H9 (cell line): ENCODE measurements around the gene VKORC1. TPM values are rescaled to one million over a fixed set of nuclear protein-coding genes. Genes with fewer than 3 reads are reported as not detected.
A peak's percentile ranks its signal among the peaks of the same experiment; 100 is the strongest.

ENCODE experiments used
- DNase-seq: peaks from one replicate; pipeline ENCODE4 v3.0.0-alpha.2; 2017
- H2AFZ ChIP-seq: one replicate; pipeline ENCODE4 v1.6.1; 2013; ENCODE audit warnings: mild to moderate bottlenecking, low read length, control low read depth, moderate library complexity
- H2AK5ac ChIP-seq: 2 replicates; pipeline ENCODE4 v1.6.1; 2013; ENCODE audit warnings: low read length, control low read depth, mixed read lengths; ENCODE audit not compliant: insufficient read length
- H2BK120ac ChIP-seq: one replicate; pipeline ENCODE4 v1.6.1; 2013; ENCODE audit warnings: low read depth, mild to moderate bottlenecking, low read length, control low read depth, inconsistent platforms; ENCODE audit not compliant: poor library complexity, severe bottlenecking
- H2BK12ac ChIP-seq: 2 replicates; pipeline ENCODE4 v1.6.1; 2013; ENCODE audit warnings: low read length, control low read depth, mixed read lengths, low read depth; ENCODE audit not compliant: insufficient read length
- H2BK15ac ChIP-seq: 2 replicates; pipeline ENCODE4 v1.6.1; 2013; ENCODE audit warnings: low read depth, low read length, control low read depth
- H2BK20ac ChIP-seq: one replicate; pipeline ENCODE4 v1.6.1; 2013; ENCODE audit warnings: low read depth, mild to moderate bottlenecking, low read length, control low read depth, inconsistent platforms; ENCODE audit not compliant: poor library complexity, severe bottlenecking
- H2BK5ac ChIP-seq: 2 replicates; pipeline ENCODE4 v1.6.1; 2013; ENCODE audit warnings: low read length, control low read depth, mixed read lengths; ENCODE audit not compliant: insufficient read length
- H3K14ac ChIP-seq: 2 replicates; pipeline ENCODE4 v1.6.1; 2013; ENCODE audit warnings: low read length, control low read depth; ENCODE audit not compliant: insufficient read depth
- H3K18ac ChIP-seq: 2 replicates; pipeline ENCODE4 v1.6.1; 2013; ENCODE audit warnings: low read depth, mild to moderate bottlenecking, mixed read lengths, low read length, control low read depth; ENCODE audit not compliant: insufficient read length
- H3K23ac ChIP-seq: 2 replicates; pipeline ENCODE4 v1.6.1; 2013; ENCODE audit warnings: low read length, control low read depth, mixed read lengths, low read depth; ENCODE audit not compliant: insufficient read length
- H3K23me2 ChIP-seq: 2 replicates; pipeline ENCODE4 v1.6.1; 2013; ENCODE audit warnings: low read depth, mild to moderate bottlenecking, mixed read lengths, low read length, control low read depth; ENCODE audit not compliant: insufficient read length, poor library complexity, severe bottlenecking
- H3K27ac ChIP-seq: 2 replicates; pipeline ENCODE4 v1.5.1; 2013; ENCODE audit warnings: low read length, control low read depth, mixed read lengths, low read depth; ENCODE audit not compliant: insufficient read length
- H3K27me3 ChIP-seq: 2 replicates; pipeline ENCODE4 v1.6.1; 2013; ENCODE audit warnings: low read length, control low read depth, inconsistent platforms; ENCODE audit not compliant: insufficient read depth
- H3K4ac ChIP-seq: 2 replicates; pipeline ENCODE4 v1.6.1; 2013; ENCODE audit warnings: low read depth, mild to moderate bottlenecking, control low read depth, inconsistent platforms, low read length, moderate library complexity
- H3K4me1 ChIP-seq: 2 replicates; pipeline ENCODE4 v1.6.1; 2013; ENCODE audit warnings: low read length, control low read depth, inconsistent platforms; ENCODE audit not compliant: insufficient read depth
- H3K4me2 ChIP-seq: 2 replicates; pipeline ENCODE4 v1.6.1; 2013; ENCODE audit warnings: low read length, control low read depth, mixed read lengths; ENCODE audit not compliant: insufficient read length, insufficient read depth
- H3K56ac ChIP-seq: 2 replicates; pipeline ENCODE4 v1.6.1; 2013; ENCODE audit warnings: low read depth, mild to moderate bottlenecking, mixed read lengths, low read length, control low read depth; ENCODE audit not compliant: insufficient read length
- H3K79me1 ChIP-seq: 2 replicates; pipeline ENCODE4 v1.6.1; 2013; ENCODE audit warnings: low read depth, mild to moderate bottlenecking, moderate library complexity, low read length, control low read depth, inconsistent platforms; ENCODE audit not compliant: insufficient read depth, poor library complexity, severe bottlenecking
- H3K79me2 ChIP-seq: 2 replicates; pipeline ENCODE4 v1.6.1; 2013; ENCODE audit warnings: low read length, control low read depth, inconsistent platforms; ENCODE audit not compliant: insufficient read depth
- H3K9ac ChIP-seq: 2 replicates; pipeline ENCODE4 v1.6.1; 2013; ENCODE audit warnings: low read length, control low read depth, mixed read lengths; ENCODE audit not compliant: insufficient read length; ENCODE audit errors: extremely low read depth
- H3K9me3 ChIP-seq: one replicate; pipeline ENCODE4 v1.6.1; 2013; ENCODE audit warnings: low read depth, low read length, inconsistent platforms; ENCODE audit not compliant: control insufficient read depth
- H3T11ph ChIP-seq: one replicate; pipeline ENCODE4 v1.6.1; 2013; ENCODE audit warnings: mild to moderate bottlenecking, low read length, control low read depth, inconsistent platforms
- H4K20me1 ChIP-seq: one replicate; pipeline ENCODE4 v1.6.1; 2013; ENCODE audit not compliant: control insufficient read depth, insufficient read length, insufficient read depth
- H4K5ac ChIP-seq: 2 replicates; pipeline ENCODE4 v1.6.1; 2013; ENCODE audit warnings: low read depth, mild to moderate bottlenecking, mixed read lengths, low read length, control low read depth; ENCODE audit not compliant: insufficient read length
- H4K8ac ChIP-seq: replicated peaks from 2 replicates; pipeline ENCODE4 v1.6.1; 2013; ENCODE audit warnings: low read length, control low read depth, mixed read lengths, low read depth; ENCODE audit not compliant: insufficient read length
- H4K91ac ChIP-seq: 2 replicates; pipeline ENCODE4 v1.6.1; 2013; ENCODE audit warnings: low read depth, mild to moderate bottlenecking, moderate library complexity, mixed read lengths, low read length, control low read depth; ENCODE audit not compliant: insufficient read length
- H3K27ac Mint-ChIP-seq, 3 experiments: 2 replicates in 2 of 3; 3 replicates in 1 of 3; pipeline ENCODE4 v1.8.0; 2020 to 2021; ENCODE audit warnings: mixed read lengths in 3 of 3, mild to moderate bottlenecking in 1 of 3, moderate library complexity in 1 of 3
- H3K27me3 Mint-ChIP-seq: 2 replicates; pipeline ENCODE4 v1.8.0; 2021; ENCODE audit warnings: low read depth, mild to moderate bottlenecking, moderate library complexity, mixed read lengths
- H3K36me3 Mint-ChIP-seq, 3 experiments: 2 replicates in 2 of 3; 3 replicates in 1 of 3; pipeline ENCODE4 v1.8.0; 2020 to 2021; ENCODE audit warnings: low read depth in 3 of 3, mixed read lengths in 3 of 3; ENCODE audit not compliant: insufficient read depth in 1 of 3
- H3K4me1 Mint-ChIP-seq, 2 experiments: 2 replicates each; pipeline ENCODE4 v1.8.0; 2020; ENCODE audit warnings: mixed read lengths in 2 of 2
- H3K4me3 Mint-ChIP-seq, 2 experiments: 2 replicates in 1 of 2; 3 replicates in 1 of 2; pipeline ENCODE4 v1.8.0; 2020 to 2021; ENCODE audit warnings: mild to moderate bottlenecking in 2 of 2, mixed read lengths in 2 of 2, moderate library complexity in 1 of 2
- H3K9me3 Mint-ChIP-seq, 2 experiments: 2 replicates in 1 of 2; 3 replicates in 1 of 2; pipeline ENCODE4 v1.8.0; 2020; ENCODE audit warnings: mild to moderate bottlenecking in 2 of 2, mixed read lengths in 2 of 2, moderate library complexity in 1 of 2
- WGBS: extraction: QIAGEN DNeasy Blood & Tissue Kit; methylation state at CpG from one replicate; pipeline ENCODE4 v1.1.7; 2013; ENCODE audit warnings: missing lambda C conversion rate, low lambda C conversion rate, mixed read lengths; ENCODE audit not compliant: insufficient read length; ENCODE audit errors: extremely low coverage; 5-methylcytosine and 5-hydroxymethylcytosine counted together
- total RNA-seq: library from RNA; stranded (reverse); gene quantifications from 2 replicates; pipeline ENCODE4 v1.2.1, GENCODE V29; 2021
- TF ChIP-seq, protein P1 (sequence below): fragments of 200-600 bp; sonication (generic); conservative IDR thresholded peaks from 3 replicates; pipeline ENCODE4 v1.8.0; 2021; ENCODE audit warnings: antibody characterized with exemption, mild to moderate bottlenecking

Gene VKORC1
- total RNA-seq, 1 experiment from 2014 or later = 93.9 TPM

DNA sequence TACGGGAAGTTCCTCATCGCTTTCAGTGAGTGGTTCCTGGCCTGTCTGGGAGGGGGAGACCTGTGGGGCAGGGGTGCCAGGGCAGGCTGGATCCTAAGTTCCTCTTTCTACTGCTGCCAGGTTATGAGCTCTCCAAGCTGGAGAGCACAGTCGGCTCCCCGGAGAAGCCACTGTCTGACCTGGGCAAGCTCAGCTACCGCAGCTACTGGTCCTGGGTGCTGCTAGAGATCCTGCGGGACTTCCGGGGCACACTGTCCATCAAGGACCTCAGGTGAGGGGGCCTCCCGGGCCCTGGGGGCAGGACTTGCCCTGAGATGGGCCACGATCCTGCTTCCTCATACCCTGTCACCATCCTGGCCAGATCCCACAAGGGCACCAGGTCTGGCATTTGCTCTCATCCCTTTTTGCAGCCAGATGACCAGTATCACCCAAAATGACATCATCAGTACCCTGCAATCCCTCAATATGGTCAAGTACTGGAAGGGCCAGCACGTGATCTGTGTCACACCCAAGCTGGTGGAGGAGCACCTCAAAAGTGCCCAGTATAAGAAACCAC is 35.8 kb upstream of the VKORC1 start:
- no peaks in the 10 kb centered on the region for H3K27me3 ChIP-seq
- no peak overlapping the region for H4K91ac ChIP-seq
- peaks cover 5% of the 10 kb centered on the region for H3K79me1 ChIP-seq
- no peaks in the 10 kb centered on the region for H3K9me3 ChIP-seq
- WGBS = no CpG with 5 or more reads among the region's 10 CpGs
- H4K20me1 ChIP-seq = no peaks in the 10 kb centered on the region
- no peak overlapping the region for H2AFZ ChIP-seq
- peaks cover 29 to 50% (median 45%) of the 10 kb centered on the region in 3 experiments for H3K36me3 Mint-ChIP-seq
- no peak overlapping the region for H3K9ac ChIP-seq
- H3K56ac ChIP-seq = no peak overlapping the region
- H3K4me2 ChIP-seq = no peak overlapping the region
- no peak overlapping the region for H2BK120ac ChIP-seq
- peak overlapping the region; percentile 3 for H3K27ac ChIP-seq
- H3K27ac Mint-ChIP-seq = peak overlapping the region; percentile 68 to 97 (median 84); a peak in 6 of 7 replicates
- H3K4me3 Mint-ChIP-seq = peak overlapping the region in 1 of 2 experiments; percentile 13; a peak in 2 of 5 replicates
- no peak for DNase-seq
- H2AK5ac ChIP-seq = no peak overlapping the region
- no peak overlapping the region for H2BK12ac ChIP-seq
- no peak overlapping the region for H3K18ac ChIP-seq
- peaks cover 5% of the 10 kb centered on the region for H3K23me2 ChIP-seq
- H2BK5ac ChIP-seq = no peak overlapping the region
- TF ChIP-seq, protein P1, sequence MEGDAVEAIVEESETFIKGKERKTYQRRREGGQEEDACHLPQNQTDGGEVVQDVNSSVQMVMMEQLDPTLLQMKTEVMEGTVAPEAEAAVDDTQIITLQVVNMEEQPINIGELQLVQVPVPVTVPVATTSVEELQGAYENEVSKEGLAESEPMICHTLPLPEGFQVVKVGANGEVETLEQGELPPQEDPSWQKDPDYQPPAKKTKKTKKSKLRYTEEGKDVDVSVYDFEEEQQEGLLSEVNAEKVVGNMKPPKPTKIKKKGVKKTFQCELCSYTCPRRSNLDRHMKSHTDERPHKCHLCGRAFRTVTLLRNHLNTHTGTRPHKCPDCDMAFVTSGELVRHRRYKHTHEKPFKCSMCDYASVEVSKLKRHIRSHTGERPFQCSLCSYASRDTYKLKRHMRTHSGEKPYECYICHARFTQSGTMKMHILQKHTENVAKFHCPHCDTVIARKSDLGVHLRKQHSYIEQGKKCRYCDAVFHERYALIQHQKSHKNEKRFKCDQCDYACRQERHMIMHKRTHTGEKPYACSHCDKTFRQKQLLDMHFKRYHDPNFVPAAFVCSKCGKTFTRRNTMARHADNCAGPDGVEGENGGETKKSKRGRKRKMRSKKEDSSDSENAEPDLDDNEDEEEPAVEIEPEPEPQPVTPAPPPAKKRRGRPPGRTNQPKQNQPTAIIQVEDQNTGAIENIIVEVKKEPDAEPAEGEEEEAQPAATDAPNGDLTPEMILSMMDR = no peak
- no peak overlapping the region for H4K8ac ChIP-seq
- H3K14ac ChIP-seq = no peak overlapping the region
- peaks cover 4% of the 10 kb centered on the region; the same call in 1 of the 2 replicates for H3K79me2 ChIP-seq
- H2BK15ac ChIP-seq = no peak overlapping the region
- peaks cover 15% of the 10 kb centered on the region; the same call in 1 of the 2 replicates for H3K4me1 ChIP-seq
- H3K9me3 Mint-ChIP-seq = no peaks in the 10 kb centered on the region
- H3K23ac ChIP-seq = no peak overlapping the region
- H3T11ph ChIP-seq = no peak overlapping the region
- no peak overlapping the region for H2BK20ac ChIP-seq
- no peaks in the 10 kb centered on the region for H3K27me3 Mint-ChIP-seq
- peaks cover 39 to 42% of the 10 kb centered on the region in 2 experiments for H3K4me1 Mint-ChIP-seq
- no peak overlapping the region for H4K5ac ChIP-seq
- H3K4ac ChIP-seq = no peak overlapping the region
